Stimulated activated CD8-positive, alpha-beta memory T cell treated with anti-CD3 and anti-CD28 coated beads, Interleukin-15, amount 100 ng/mL, for 24 hours (primary cell): ENCODE results near the gene GXYLT1.
A peak's percentile ranks its signal among the peaks of the same experiment; 100 is the strongest.
"Not testable (repeated sequence)": the region's sequence is repeated elsewhere in the genome, so short reads cannot be mapped to it uniquely, and the experiment has no call there.

Source experiments
- DNase-seq: peaks from one replicate; pipeline ENCODE4 v3.0.0-alpha.2; 2020; ENCODE audit warnings: low read depth

GXYLT1 gene

GRCh38 chr12:42144408-42145196 is at the start of gene GXYLT1:
Gene GXYLT1 (minus strand): TSS chr12:42144874. CDS start chr12:42144646, 228 bp downstream.
- peak; percentile 74 for DNase-seq

- DNase-seq = no peak
These were observed 48.0 kb upstream of the GXYLT1 start for GRCh38 chr12:42192686-42193085.

GRCh38 chr12:42192258-42192657 is 47.6 kb upstream of the GXYLT1 start:
- no peak for DNase-seq

- DNase-seq = no peak
These were observed 45.7 kb upstream of the GXYLT1 start for GRCh38 chr12:42190376-42190775.

- DNase-seq = not testable (repeated sequence)
These were observed 43.6 kb upstream of the GXYLT1 start for GRCh38 chr12:42188275-42188674.

- no peak for DNase-seq
These were observed 43.1 kb upstream of the GXYLT1 start for GRCh38 chr12:42187799-42188198.

GRCh38 chr12:42186793-42187192 is 42.1 kb upstream of the GXYLT1 start:
- DNase-seq = no peak

GRCh38 chr12:42182394-42182793 is 37.7 kb upstream of the GXYLT1 start:
- no peak for DNase-seq

GRCh38 chr12:42180990-42181596 is 36.4 kb upstream of the GXYLT1 start:
- no peak for DNase-seq

GRCh38 chr12:42178101-42178500 is 33.4 kb upstream of the GXYLT1 start:
- DNase-seq = no peak

GRCh38 chr12:42174978-42175377 is 30.3 kb upstream of the GXYLT1 start:
- DNase-seq = no peak

GRCh38 chr12:42173961-42174521 is 29.4 kb upstream of the GXYLT1 start:
- DNase-seq = no peak

- DNase-seq = no peak
These were observed 28.0 kb upstream of the GXYLT1 start for GRCh38 chr12:42172441-42173210.

- no peak for DNase-seq
These were observed 23.0 kb upstream of the GXYLT1 start for GRCh38 chr12:42167711-42168110.

GRCh38 chr12:42166501-42166900 is 21.8 kb upstream of the GXYLT1 start:
- no peak for DNase-seq

- no peak for DNase-seq
These were observed 19.2 kb upstream of the GXYLT1 start for GRCh38 chr12:42163913-42164312.

GRCh38 chr12:42162965-42163364 is 18.3 kb upstream of the GXYLT1 start:
- DNase-seq = no peak

- DNase-seq = no peak
These were observed 17.5 kb upstream of the GXYLT1 start for GRCh38 chr12:42162193-42162592.

- no peak for DNase-seq
These were observed 16.9 kb upstream of the GXYLT1 start for GRCh38 chr12:42161529-42161928.

GRCh38 chr12:42156232-42156631 is 11.6 kb upstream of the GXYLT1 start:
- DNase-seq = no peak

- no peak for DNase-seq
These were observed 1.0 kb upstream of the GXYLT1 start for GRCh38 chr12:42145552-42146215.

- DNase-seq = no peak
These were observed 499 bp upstream of the GXYLT1 start for GRCh38 chr12:42145197-42145549.
